ENCODE results near the gene PRDM8. TPM values are rescaled to one million over a fixed set of nuclear protein-coding genes. Genes with fewer than 3 reads are reported as not detected.

The PRDM8 gene
- total RNA-seq, 4 donors from 2014 or later: 24.1 to 63.5 (median 34.3) TPM

DNA sequence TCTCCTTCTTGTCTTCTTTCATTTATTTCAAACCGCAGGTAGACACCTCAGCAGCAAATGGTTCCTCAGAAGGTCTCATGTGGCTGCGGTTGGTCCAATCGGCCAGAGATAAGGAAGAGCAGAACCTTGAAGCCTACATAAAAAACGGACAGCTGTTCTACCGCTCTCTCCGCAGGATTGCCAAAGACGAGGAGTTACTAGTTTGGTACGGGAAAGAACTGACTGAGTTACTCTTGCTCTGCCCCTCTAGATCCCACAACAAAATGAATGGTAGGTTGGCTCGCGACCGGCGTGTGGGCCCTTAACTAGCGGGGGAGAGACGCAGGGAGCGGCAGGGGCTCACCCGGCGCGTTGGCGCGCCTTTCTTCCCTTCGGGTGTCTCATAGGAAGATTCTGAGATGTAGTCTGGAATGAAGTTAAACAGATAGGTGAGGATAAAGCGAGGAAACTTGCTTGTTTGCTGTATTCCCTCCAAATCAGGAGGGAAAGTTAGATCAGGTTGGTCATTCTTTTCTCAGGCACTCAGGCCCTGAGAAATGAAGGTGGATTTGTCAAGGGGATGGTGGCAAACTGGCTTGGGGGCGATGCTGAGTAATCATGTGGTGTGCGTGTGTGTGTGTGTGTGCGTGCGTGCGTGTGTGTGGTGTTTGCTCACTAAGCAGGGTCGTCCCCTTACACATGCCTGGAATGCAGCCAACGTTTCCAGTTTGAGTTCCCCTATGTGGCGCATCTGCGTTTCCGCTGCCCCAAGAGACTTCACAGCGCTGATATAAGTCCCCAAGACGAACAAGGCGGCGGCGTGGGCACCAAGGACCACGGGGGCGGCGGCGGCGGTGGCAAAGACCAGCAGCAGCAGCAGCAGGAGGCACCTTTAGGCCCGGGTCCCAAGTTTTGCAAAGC, 4.2 kb downstream of the PRDM8 start:
- H3K27ac ChIP-seq (replicated peaks in 1 of 4): peak overlapping the region; percentile 89 to 97 (median 96)
- no peak for DNase-seq (ENCODE audit: extremely low spot score)
- peaks cover 0 to 13% (median 7%) of the 10 kb centered on the region in 4 donors for H3K36me3 ChIP-seq
- TF ChIP-seq, protein P1, sequence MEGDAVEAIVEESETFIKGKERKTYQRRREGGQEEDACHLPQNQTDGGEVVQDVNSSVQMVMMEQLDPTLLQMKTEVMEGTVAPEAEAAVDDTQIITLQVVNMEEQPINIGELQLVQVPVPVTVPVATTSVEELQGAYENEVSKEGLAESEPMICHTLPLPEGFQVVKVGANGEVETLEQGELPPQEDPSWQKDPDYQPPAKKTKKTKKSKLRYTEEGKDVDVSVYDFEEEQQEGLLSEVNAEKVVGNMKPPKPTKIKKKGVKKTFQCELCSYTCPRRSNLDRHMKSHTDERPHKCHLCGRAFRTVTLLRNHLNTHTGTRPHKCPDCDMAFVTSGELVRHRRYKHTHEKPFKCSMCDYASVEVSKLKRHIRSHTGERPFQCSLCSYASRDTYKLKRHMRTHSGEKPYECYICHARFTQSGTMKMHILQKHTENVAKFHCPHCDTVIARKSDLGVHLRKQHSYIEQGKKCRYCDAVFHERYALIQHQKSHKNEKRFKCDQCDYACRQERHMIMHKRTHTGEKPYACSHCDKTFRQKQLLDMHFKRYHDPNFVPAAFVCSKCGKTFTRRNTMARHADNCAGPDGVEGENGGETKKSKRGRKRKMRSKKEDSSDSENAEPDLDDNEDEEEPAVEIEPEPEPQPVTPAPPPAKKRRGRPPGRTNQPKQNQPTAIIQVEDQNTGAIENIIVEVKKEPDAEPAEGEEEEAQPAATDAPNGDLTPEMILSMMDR (IDR thresholded peaks at IDR 0.05): no peak
- TF ChIP-seq POLR2AphosphoS5 (IDR thresholded peaks at IDR 0.05) (no peak), EP300 (IDR thresholded peaks at IDR 0.05) (no peak), POLR2A (IDR thresholded peaks at IDR 0.05; ENCODE audit: low read depth) (no peak)
- intact Hi-C loops (cut with DNase I): no loop called here
- WGBS: 75% methylated on average over 28 of the region's 43 CpGs
- peaks cover 13 to 37% (median 32%) of the 10 kb centered on the region in 4 donors for H3K4me1 ChIP-seq
- H3K9me3 ChIP-seq: no peaks in the 10 kb centered on the region
- peak overlapping the region; percentile 72 to 88 (median 78) for H3K4me3 ChIP-seq
- H3K27me3 ChIP-seq: no peaks in the 10 kb centered on the region

DNA sequence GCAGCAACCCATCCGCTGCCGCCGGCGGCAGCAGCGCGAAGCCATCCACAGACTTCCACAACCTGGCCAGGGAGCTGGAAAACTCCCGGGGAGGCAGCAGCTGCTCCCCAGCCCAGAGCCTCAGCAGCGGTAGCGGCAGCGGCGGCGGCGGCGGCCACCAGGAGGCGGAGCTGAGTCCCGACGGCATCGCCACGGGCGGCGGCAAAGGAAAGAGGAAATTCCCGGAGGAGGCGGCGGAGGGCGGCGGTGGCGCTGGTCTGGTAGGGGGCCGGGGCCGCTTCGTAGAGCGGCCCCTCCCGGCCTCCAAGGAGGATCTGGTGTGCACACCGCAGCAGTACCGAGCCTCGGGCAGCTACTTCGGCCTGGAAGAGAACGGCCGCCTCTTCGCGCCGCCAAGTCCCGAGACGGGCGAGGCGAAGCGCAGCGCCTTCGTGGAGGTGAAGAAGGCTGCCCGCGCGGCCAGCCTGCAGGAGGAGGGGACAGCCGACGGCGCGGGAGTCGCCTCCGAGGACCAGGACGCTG, 4.9 kb downstream of the PRDM8 start:
- no peaks in the 10 kb centered on the region for H3K9me3 ChIP-seq
- peaks cover 18 to 36% (median 30%) of the 10 kb centered on the region in 4 donors for H3K4me1 ChIP-seq
- H3K4me3 ChIP-seq: peak overlapping the region; percentile 72 to 88 (median 78)
- peak overlapping the region; percentile 89 to 97 (median 96) for H3K27ac ChIP-seq (replicated peaks in 1 of 4)
- TF ChIP-seq EP300 (IDR thresholded peaks at IDR 0.05) (no peak), POLR2AphosphoS5 (IDR thresholded peaks at IDR 0.05) (peak; percentile 59 to 60)
- TF ChIP-seq, protein P1 (IDR thresholded peaks at IDR 0.05): peak; percentile 80 to 96 (median 82)
- no peak for DNase-seq (ENCODE audit: extremely low spot score)
- peaks cover 0 to under 1% (median 0%) of the 10 kb centered on the region in 4 donors for H3K27me3 ChIP-seq
- H3K36me3 ChIP-seq: peaks cover 0 to 6% (median 3%) of the 10 kb centered on the region in 4 donors
- WGBS: 0% methylated on average over 4 of the region's 58 CpGs
- intact Hi-C loops (cut with DNase I): no loop called here

DNA sequence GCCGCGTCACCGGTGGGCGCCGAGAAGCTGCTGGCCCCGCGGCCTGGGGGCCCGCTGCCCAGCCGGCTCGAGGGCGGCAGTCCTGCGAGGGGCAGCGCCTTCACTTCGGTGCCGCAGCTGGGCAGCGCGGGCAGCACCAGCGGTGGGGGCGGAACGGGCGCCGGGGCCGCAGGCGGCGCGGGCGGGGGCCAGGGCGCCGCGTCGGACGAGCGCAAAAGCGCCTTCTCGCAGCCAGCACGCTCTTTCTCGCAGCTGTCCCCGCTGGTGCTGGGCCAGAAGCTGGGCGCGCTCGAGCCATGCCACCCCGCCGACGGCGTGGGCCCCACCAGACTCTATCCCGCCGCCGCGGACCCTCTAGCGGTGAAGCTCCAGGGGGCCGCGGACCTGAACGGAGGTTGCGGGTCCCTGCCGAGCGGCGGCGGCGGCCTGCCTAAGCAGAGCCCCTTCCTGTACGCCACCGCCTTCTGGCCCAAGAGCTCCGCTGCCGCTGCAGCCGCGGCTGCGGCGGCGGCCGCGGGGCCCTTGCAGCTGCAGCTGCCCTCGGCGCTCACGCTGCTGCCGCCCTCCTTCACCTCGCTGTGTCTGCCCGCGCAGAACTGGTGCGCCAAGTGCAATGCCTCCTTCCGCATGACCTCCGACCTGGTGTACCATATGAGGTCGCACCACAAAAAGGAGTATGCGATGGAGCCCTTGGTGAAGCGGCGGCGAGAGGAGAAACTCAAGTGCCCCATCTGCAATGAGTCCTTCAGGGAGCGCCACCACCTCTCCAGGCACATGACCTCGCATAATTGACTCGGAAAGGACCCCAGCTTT, 5.6 kb downstream of the PRDM8 start:
- Histone ChIP-seq H3K4me1 (peaks cover 18 to 36% (median 32%) of the 10 kb centered on the region in 4 donors), H3K36me3 (peaks cover 0 to 2% (median under 1%) of the 10 kb centered on the region in 4 donors), H3K27me3 (peaks cover 0 to 7% (median 0%) of the 10 kb centered on the region in 4 donors), H3K9me3 (no peaks in the 10 kb centered on the region), H3K4me3 (peak overlapping the region; percentile 72 to 88 (median 78)), H3K27ac (replicated peaks in 1 of 4) (peak overlapping the region; percentile 89 to 97 (median 96))
- intact Hi-C loops (cut with DNase I): no loop called here
- 20% methylated on average over 18 of the region's 88 CpGs for WGBS
- no peak for DNase-seq (ENCODE audit: extremely low spot score)
- TF ChIP-seq POLR2A (IDR thresholded peaks at IDR 0.05; ENCODE audit: low read depth): no peak
- peak; percentile 20 to 21 for TF ChIP-seq POLR2AphosphoS5 (IDR thresholded peaks at IDR 0.05)

DNA sequence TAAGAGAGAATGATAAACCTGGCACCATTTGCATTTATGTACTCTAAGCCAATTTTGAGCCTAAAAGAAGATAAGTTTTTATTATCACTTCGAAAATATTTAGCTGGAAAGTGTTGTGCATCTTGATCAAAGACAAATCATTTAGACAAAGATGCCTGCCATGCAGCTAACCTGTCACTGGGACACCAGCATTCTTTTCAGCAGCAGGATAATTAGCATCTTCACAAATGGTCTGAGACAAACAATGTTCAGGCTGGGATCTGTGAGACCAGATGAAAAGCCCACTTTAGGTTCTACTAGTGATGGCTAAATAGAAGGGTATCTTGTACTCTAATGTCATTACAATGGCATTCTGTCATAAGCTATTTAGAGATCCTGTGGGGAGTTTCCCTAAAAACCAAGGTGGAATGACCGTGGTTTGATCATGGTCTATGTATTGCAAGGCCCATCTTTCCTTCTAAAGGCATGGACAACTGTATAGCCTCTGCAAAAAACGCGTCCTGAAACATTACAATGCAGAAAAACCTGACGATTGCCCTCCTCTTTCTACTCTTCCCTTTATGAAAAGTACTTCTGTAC, 7.2 kb downstream of the PRDM8 start:
- TF ChIP-seq POLR2AphosphoS5 (IDR thresholded peaks at IDR 0.05) (no peak), POLR2A (IDR thresholded peaks at IDR 0.05; ENCODE audit: low read depth) (no peak), EP300 (IDR thresholded peaks at IDR 0.05) (no peak)
- TF ChIP-seq, protein P1 (IDR thresholded peaks at IDR 0.05): no peak
- intact Hi-C loops (cut with DNase I): no loop called here
- H3K9me3 ChIP-seq: no peaks in the 10 kb centered on the region
- peaks cover 0 to 9% (median 0%) of the 10 kb centered on the region in 4 donors for H3K27me3 ChIP-seq
- DNase-seq (ENCODE audit: extremely low spot score): no peak
- no peaks in the 10 kb centered on the region for H3K36me3 ChIP-seq
- 92% methylated on average over 5 of the region's 5 CpGs for WGBS
- peaks cover 18 to 36% (median 32%) of the 10 kb centered on the region in 4 donors for H3K4me1 ChIP-seq
- no peak overlapping the region for H3K27ac ChIP-seq (replicated peaks in 1 of 4)
- no peak overlapping the region for H3K4me3 ChIP-seq

Data from esophagus muscularis mucosa (tissue), 4 donors.